Body of pancreas (tissue), 4 donors: ENCODE data around the gene CSMD2.

ENCODE experiments used
- CTCF ChIP-seq, 7 experiments: fragments of 450-650 bp in 4 of 7; fragments of 200-600 bp in 3 of 7; sonication (generic) in 3 of 7; IDR thresholded peaks; one replicate each; pipeline ENCODE4 v1.5.1; 2016 to 2019; ENCODE audit warnings: antibody characterized with exemption in 7 of 7
- POLR2A ChIP-seq, 3 donors: fragments of 450-650 bp; IDR thresholded peaks; one replicate each; pipeline ENCODE4 v1.6.1; 2016; ENCODE audit warnings: antibody characterized with exemption in 3 of 3, mild to moderate bottlenecking in 2 of 3

GRCh38 chr1:33560680-33561079 is 604.4 kb downstream of the CSMD2 start:
- no peak for TF ChIP-seq CTCF (IDR thresholded peaks at IDR 0.05)
- TF ChIP-seq POLR2A (IDR thresholded peaks at IDR 0.05), result no peak
